ENCODE results near the gene PRTN3.
"Not testable (repeated sequence)": the region's sequence is repeated elsewhere in the genome, so short reads cannot be mapped to it uniquely, and the experiment has no call there.

PRTN3 gene

DNA sequence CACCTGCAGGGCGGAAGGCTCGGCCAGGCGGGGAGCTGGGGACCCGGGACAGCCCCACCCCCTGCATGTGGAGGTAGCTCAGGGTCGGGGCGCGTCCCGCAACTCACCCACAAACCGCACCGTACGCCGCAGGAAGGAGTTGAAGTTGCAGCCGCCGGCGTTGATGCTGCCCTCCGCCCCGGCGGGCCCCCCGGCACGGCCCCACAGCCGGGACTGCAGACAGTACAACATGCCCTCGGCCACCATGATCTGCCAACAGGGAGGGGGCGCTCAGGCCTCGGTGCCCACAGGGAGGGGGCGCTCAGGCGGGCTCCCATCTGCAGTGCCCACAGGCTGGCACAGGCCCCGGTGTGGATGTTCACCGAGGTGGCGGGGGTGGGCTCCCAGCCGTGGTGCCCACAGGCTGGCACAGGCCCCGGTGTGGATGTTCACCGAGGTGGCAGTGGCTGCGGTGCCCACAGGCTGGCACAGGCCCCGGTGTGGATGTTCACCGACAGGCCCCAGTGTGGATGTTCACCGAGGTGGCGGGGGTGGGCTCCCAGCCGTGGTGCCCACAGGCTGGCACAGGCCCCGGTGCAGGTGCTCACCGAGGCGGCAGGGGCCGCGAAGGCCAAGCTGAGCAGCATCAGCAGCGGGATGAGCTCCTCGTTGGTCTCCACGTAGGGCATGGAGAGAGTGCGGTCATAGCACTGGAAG, 25.6 kb upstream of the PRTN3 start:
- Histone ChIP-seq H3K9ac (ENCODE audit: low read depth, low read length, poor library complexity, severe bottlenecking) (no peak overlapping the region), H3F3A (ENCODE audit: low read depth) (peaks cover 16% of the 10 kb centered on the region; the same call in 1 of the 2 replicates), H3K9me2 (replicated peaks; ENCODE audit: low read depth, low read length) (no peaks in the 10 kb centered on the region), H3K4me3 (ENCODE audit: low read length, poor library complexity, severe bottlenecking) (no peak overlapping the region), H3K27me3 (ENCODE audit: insufficient read depth, low read length, poor library complexity, severe bottlenecking) (no peaks in the 10 kb centered on the region), H3K79me2 (ENCODE audit: insufficient read depth, low read length) (no peaks in the 10 kb centered on the region), H2AFZ (ENCODE audit: low read length) (no peak overlapping the region), H3K9me3 (ENCODE audit: insufficient read depth, low read depth, low read length) (no peaks in the 10 kb centered on the region), H3K4me1 (ENCODE audit: insufficient read depth, low read length, poor library complexity, severe bottlenecking) (no peaks in the 10 kb centered on the region), H3K4me2 (ENCODE audit: low read depth, low read length, poor library complexity, severe bottlenecking) (no peak overlapping the region), H4K20me1 (ENCODE audit: insufficient read depth, low read length, poor library complexity, severe bottlenecking) (peaks cover 22% of the 10 kb centered on the region), H3K36me3 (ENCODE audit: insufficient read depth, low read length) (peaks cover 35% of the 10 kb centered on the region; the same call in 1 of the 2 replicates)
- TF ChIP-seq, protein P1, sequence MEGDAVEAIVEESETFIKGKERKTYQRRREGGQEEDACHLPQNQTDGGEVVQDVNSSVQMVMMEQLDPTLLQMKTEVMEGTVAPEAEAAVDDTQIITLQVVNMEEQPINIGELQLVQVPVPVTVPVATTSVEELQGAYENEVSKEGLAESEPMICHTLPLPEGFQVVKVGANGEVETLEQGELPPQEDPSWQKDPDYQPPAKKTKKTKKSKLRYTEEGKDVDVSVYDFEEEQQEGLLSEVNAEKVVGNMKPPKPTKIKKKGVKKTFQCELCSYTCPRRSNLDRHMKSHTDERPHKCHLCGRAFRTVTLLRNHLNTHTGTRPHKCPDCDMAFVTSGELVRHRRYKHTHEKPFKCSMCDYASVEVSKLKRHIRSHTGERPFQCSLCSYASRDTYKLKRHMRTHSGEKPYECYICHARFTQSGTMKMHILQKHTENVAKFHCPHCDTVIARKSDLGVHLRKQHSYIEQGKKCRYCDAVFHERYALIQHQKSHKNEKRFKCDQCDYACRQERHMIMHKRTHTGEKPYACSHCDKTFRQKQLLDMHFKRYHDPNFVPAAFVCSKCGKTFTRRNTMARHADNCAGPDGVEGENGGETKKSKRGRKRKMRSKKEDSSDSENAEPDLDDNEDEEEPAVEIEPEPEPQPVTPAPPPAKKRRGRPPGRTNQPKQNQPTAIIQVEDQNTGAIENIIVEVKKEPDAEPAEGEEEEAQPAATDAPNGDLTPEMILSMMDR (conservative IDR thresholded peaks at IDR 0.05; ENCODE audit: low read length) = no peak
- no peak for TF ChIP-seq EZH2phosphoT487 (IDR thresholded peaks at IDR 0.05; ENCODE audit: borderline replicate concordance)

DNA sequence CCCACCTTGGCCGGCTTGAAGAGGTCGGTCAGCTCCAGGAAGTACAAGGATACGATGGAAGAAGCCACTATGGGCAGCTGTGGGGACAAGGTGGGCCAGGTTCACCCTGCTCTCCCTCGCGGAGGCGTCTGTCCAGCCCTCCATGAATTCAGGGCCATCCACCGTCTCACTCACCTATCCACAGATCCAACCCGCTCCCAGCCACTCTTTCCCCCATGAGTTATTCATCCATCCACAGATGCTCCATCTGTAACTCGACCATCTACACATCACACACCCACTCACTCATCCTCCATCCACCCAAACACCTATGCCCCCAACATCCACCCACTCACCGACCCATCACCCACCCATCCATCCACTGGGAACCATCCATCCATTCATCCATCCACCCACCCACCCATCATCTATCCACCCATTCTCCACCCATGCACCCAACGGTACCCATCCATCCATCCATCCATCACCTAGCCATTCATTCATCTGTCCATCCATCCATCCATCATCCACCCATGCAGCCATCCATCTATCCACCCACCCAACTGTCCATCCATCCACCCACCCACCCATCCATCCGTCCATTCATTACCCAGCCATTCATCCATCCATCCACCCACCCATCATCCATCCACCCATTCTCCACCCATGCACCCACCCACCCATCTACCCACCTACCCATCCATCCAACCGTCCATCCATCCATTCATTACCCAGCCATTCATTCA, 24.9 kb upstream of the PRTN3 start:
- H3K79me2 ChIP-seq (ENCODE audit: insufficient read depth, low read length) = no peaks in the 10 kb centered on the region
- TF ChIP-seq, protein P1 (conservative IDR thresholded peaks at IDR 0.05; ENCODE audit: low read length) = no peak
- TF ChIP-seq EZH2phosphoT487 (IDR thresholded peaks at IDR 0.05; ENCODE audit: borderline replicate concordance) = no peak
- H3K9me3 ChIP-seq (ENCODE audit: insufficient read depth, low read depth, low read length) = no peaks in the 10 kb centered on the region
- H3K4me1 ChIP-seq (ENCODE audit: insufficient read depth, low read length, poor library complexity, severe bottlenecking) = no peaks in the 10 kb centered on the region
- no peak overlapping the region for H3K4me2 ChIP-seq (ENCODE audit: low read depth, low read length, poor library complexity, severe bottlenecking)
- peaks cover 28% of the 10 kb centered on the region; the same call in 1 of the 2 replicates for H3K36me3 ChIP-seq (ENCODE audit: insufficient read depth, low read length)
- no peak overlapping the region for H2AFZ ChIP-seq (ENCODE audit: low read length)
- H3F3A ChIP-seq (ENCODE audit: low read depth) = peaks cover 10% of the 10 kb centered on the region; the same call in 1 of the 2 replicates
- H3K9me2 ChIP-seq (replicated peaks; ENCODE audit: low read depth, low read length) = no peaks in the 10 kb centered on the region
- H3K9ac ChIP-seq (ENCODE audit: low read depth, low read length, poor library complexity, severe bottlenecking) = no peak overlapping the region
- no peak overlapping the region for H3K4me3 ChIP-seq (ENCODE audit: low read length, poor library complexity, severe bottlenecking)
- H4K20me1 ChIP-seq (ENCODE audit: insufficient read depth, low read length, poor library complexity, severe bottlenecking) = peaks cover 15% of the 10 kb centered on the region
- no peaks in the 10 kb centered on the region for H3K27me3 ChIP-seq (ENCODE audit: insufficient read depth, low read length, poor library complexity, severe bottlenecking)

DNA sequence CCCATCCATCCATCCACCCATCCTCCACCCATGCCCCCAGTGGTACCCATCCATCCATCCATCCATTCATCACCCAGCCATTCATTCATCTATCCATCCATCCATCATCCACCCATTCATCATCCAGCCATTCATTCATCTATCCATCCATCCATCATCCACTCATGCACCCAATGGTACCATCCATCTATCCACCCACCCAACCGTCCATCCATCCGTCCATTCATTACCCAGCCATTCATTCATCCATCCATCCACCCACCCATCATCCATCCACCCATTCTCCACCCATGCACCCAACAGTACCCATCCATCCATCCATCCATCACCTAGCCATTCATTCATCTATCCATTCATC, 24.3 kb upstream of the PRTN3 start:
- Histone ChIP-seq H3K36me3 (ENCODE audit: insufficient read depth, low read length) (peaks cover 23% of the 10 kb centered on the region; the same call in 1 of the 2 replicates), H4K20me1 (ENCODE audit: insufficient read depth, low read length, poor library complexity, severe bottlenecking) (peaks cover 9% of the 10 kb centered on the region), H3K79me2 (ENCODE audit: insufficient read depth, low read length) (no peaks in the 10 kb centered on the region), H3K4me2 (ENCODE audit: low read depth, low read length, poor library complexity, severe bottlenecking) (no peak overlapping the region), H3K9ac (ENCODE audit: low read depth, low read length, poor library complexity, severe bottlenecking) (no peak overlapping the region), H3K4me1 (ENCODE audit: insufficient read depth, low read length, poor library complexity, severe bottlenecking) (no peaks in the 10 kb centered on the region), H3K9me3 (ENCODE audit: insufficient read depth, low read depth, low read length) (no peaks in the 10 kb centered on the region), H2AFZ (ENCODE audit: low read length) (no peak overlapping the region), H3K9me2 (replicated peaks; ENCODE audit: low read depth, low read length) (no peaks in the 10 kb centered on the region), H3K27me3 (ENCODE audit: insufficient read depth, low read length, poor library complexity, severe bottlenecking) (no peaks in the 10 kb centered on the region), H3K4me3 (ENCODE audit: low read length, poor library complexity, severe bottlenecking) (no peak overlapping the region), H3F3A (ENCODE audit: low read depth) (peaks cover 6% of the 10 kb centered on the region; the same call in 1 of the 2 replicates)
- TF ChIP-seq, protein P1 (conservative IDR thresholded peaks at IDR 0.05; ENCODE audit: low read length) = no peak
- no peak for TF ChIP-seq EZH2phosphoT487 (IDR thresholded peaks at IDR 0.05; ENCODE audit: borderline replicate concordance)

DNA sequence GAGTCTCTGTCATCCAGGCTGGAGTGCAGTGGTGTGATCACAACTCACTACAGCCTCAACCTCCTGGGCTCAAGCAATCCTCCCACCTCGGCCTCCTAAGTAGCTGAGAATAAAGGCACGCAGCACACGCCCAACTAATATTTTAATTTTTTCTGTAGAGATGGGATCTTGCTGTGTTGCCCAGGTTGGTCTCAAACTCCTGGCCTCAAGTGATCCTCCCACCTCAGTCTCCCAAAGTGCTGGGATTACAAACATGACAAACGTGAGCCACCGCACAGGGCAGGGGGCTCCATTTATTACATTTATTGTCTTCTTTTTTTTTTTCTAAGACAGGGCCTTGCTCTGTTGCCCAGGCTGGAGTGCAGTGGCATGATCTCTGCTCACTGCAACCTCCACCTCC, 20.6 kb upstream of the PRTN3 start:
- not testable (repeated sequence) for H3K4me3 ChIP-seq (ENCODE audit: low read length, poor library complexity, severe bottlenecking); H3F3A ChIP-seq (ENCODE audit: low read depth); H3K27me3 ChIP-seq (ENCODE audit: insufficient read depth, low read length, poor library complexity, severe bottlenecking); H3K9me3 ChIP-seq (ENCODE audit: insufficient read depth, low read depth, low read length); H4K20me1 ChIP-seq (ENCODE audit: insufficient read depth, low read length, poor library complexity, severe bottlenecking); H3K9ac ChIP-seq (ENCODE audit: low read depth, low read length, poor library complexity, severe bottlenecking); H3K9me2 ChIP-seq (replicated peaks; ENCODE audit: low read depth, low read length); H3K4me1 ChIP-seq (ENCODE audit: insufficient read depth, low read length, poor library complexity, severe bottlenecking); H2AFZ ChIP-seq (ENCODE audit: low read length); H3K36me3 ChIP-seq (ENCODE audit: insufficient read depth, low read length); H3K79me2 ChIP-seq (ENCODE audit: insufficient read depth, low read length); H3K4me2 ChIP-seq (ENCODE audit: low read depth, low read length, poor library complexity, severe bottlenecking)

Data from Loucy (cell line).